ENCODE measurements around the gene TEX48. TPM values are rescaled to one million over a fixed set of nuclear protein-coding genes. Genes with fewer than 3 reads are reported as not detected.

TEX48 gene
- total and polyA plus RNA-seq, 10 of the 15 experiments (the other 5 are each of a cell fraction or from before 2014, with no cell fraction given), result not detected

- TF ChIP-seq JUND (IDR thresholded peaks at IDR 0.05; ENCODE audit: low read depth, low read length) (no peak), EP300 (IDR thresholded peaks at IDR 0.05; ENCODE audit: borderline replicate concordance in 1 of 2, control insufficient read depth in 1 of 2, low read depth in 2 of 2, low read length in 2 of 2) (no peak)
- TF ChIP-seq, protein P1, sequence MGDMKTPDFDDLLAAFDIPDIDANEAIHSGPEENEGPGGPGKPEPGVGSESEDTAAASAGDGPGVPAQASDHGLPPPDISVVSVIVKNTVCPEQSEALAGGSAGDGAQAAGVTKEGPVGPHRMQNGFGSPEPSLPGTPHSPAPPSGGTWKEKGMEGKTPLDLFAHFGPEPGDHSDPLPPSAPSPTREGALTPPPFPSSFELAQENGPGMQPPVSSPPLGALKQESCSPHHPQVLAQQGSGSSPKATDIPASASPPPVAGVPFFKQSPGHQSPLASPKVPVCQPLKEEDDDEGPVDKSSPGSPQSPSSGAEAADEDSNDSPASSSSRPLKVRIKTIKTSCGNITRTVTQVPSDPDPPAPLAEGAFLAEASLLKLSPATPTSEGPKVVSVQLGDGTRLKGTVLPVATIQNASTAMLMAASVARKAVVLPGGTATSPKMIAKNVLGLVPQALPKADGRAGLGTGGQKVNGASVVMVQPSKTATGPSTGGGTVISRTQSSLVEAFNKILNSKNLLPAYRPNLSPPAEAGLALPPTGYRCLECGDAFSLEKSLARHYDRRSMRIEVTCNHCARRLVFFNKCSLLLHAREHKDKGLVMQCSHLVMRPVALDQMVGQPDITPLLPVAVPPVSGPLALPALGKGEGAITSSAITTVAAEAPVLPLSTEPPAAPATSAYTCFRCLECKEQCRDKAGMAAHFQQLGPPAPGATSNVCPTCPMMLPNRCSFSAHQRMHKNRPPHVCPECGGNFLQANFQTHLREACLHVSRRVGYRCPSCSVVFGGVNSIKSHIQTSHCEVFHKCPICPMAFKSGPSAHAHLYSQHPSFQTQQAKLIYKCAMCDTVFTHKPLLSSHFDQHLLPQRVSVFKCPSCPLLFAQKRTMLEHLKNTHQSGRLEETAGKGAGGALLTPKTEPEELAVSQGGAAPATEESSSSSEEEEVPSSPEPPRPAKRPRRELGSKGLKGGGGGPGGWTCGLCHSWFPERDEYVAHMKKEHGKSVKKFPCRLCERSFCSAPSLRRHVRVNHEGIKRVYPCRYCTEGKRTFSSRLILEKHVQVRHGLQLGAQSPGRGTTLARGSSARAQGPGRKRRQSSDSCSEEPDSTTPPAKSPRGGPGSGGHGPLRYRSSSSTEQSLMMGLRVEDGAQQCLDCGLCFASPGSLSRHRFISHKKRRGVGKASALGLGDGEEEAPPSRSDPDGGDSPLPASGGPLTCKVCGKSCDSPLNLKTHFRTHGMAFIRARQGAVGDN (IDR thresholded peaks at IDR 0.05), result no peak
Observed at GRCh38 chr9:114674798-114675540, 7.0 kb downstream of the TEX48 start (continued).

DNA sequence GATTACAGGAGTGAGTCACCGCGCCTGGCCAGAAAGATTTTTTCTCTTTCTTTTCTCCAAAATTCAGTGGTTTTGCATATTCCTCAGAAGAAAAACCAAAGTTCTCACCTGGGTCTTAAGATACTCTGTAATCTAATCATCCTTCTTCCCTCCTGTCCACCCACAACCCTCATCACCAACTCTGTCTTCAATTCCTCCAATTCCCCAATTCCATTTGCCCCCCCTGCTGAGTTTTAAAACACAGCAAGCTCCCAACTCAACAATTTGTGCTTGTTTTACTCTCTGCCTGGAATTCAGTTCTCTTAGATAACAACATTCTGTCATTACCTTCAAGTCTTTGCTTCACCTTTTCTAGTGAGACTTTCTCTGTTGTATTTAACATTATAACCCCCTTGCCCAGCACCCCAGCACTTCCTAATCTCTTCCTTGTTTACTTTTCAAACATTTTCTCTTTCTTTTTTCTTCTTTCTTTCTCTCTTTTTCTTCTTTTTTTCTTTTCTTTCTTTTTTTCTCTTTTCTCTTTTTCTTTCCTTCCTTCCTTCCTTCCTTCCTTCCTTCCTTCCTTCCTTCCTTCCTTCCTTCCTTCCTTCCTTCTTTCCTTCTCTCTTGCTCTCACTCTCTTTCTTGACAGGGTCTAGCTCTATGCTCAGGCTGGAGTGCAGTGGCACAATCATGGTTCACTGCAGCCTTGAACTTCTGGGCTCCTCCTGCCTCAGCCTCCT lies 7.8 kb downstream of the TEX48 start:
- CTCF ChIA-PET, result interaction anchor here (0.6 to 11.6 kb wide), 4 partner anchors 8 to 239 kb away, joined by 3 to 135 read pairs (median 4); no protein-coding TSS in a partner anchor

More for the DNA sequence above, 7.8 kb downstream of the TEX48 start:
- WGBS (ENCODE audit: insufficient coverage, insufficient replicate concordance, low lambda C conversion rate, missing lambda C conversion rate), result 100% methylated on average over 2 of the region's 2 CpGs
- Histone ChIP-seq H3K4me1 (ENCODE audit: control insufficient read depth, insufficient read depth, low read length) (no peaks in the 10 kb centered on the region), H4K20me1 (ENCODE audit: control insufficient read depth, insufficient read depth) (no peaks in the 10 kb centered on the region), H2AFZ (ENCODE audit: control insufficient read depth, low read depth, low read length) (no peak overlapping the region), H3K27me3 (replicated peaks in 1 of 2; ENCODE audit: control insufficient read depth in 2 of 2, insufficient read depth in 2 of 2, low read length in 1 of 2) (peaks cover 0 to 5% of the 10 kb centered on the region in 2 experiments; a peak in 2 of 4 replicates), H3K4me3 (no peak overlapping the region), H3K36me3 (ENCODE audit: control insufficient read depth in 2 of 2, insufficient read depth in 2 of 2, low read length in 1 of 2) (no peaks in the 10 kb centered on the region), H3K4me2 (ENCODE audit: control insufficient read depth, insufficient read depth) (no peak overlapping the region), H3K79me2 (ENCODE audit: control insufficient read depth, insufficient read depth, low read length) (no peaks in the 10 kb centered on the region), H3K27ac (ENCODE audit: control insufficient read depth, insufficient read depth) (no peak overlapping the region), H3K9me3 (replicated peaks; ENCODE audit: control insufficient read depth, insufficient read depth, low read length) (no peaks in the 10 kb centered on the region), H3K9ac (ENCODE audit: control insufficient read depth, insufficient read depth, low read length) (no peak overlapping the region)
- no TSS peak for BruUV-seq (replicated peaks)
- SMC1A ChIA-PET (ENCODE audit: uncharacterized antibody, unreplicated experiment), result interaction anchor here (0.6 kb wide), 2 partner anchors 33 to 105 kb away, joined by 3 read pairs; no protein-coding TSS in a partner anchor
- TF ChIP-seq SMAD1 (IDR thresholded peaks at IDR 0.05; ENCODE audit: low read depth, partially characterized antibody), result no peak
- TF ChIP-seq GABPA (IDR thresholded peaks at IDR 0.05; ENCODE audit: low read depth), result no peak
- TF ChIP-seq, protein P2, sequence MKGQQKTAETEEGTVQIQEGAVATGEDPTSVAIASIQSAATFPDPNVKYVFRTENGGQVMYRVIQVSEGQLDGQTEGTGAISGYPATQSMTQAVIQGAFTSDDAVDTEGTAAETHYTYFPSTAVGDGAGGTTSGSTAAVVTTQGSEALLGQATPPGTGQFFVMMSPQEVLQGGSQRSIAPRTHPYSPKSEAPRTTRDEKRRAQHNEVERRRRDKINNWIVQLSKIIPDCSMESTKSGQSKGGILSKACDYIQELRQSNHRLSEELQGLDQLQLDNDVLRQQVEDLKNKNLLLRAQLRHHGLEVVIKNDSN (IDR thresholded peaks at IDR 0.05; ENCODE audit: borderline replicate concordance, extremely low read length, insufficient read depth, low read depth, low read length), result no peak
- TF ChIP-seq MYC (IDR thresholded peaks at IDR 0.05; ENCODE audit: insufficient read depth, insufficient read length, insufficient replicate concordance, low read length, severe bottlenecking), result no peak
- TF ChIP-seq DPF2 (IDR thresholded peaks at IDR 0.05), result no peak
- TF ChIP-seq ETV6 (conservative IDR thresholded peaks at IDR 0.05 in 1 of 2, IDR thresholded peaks at IDR 0.05 in 1 of 2; ENCODE audit: borderline replicate concordance in 1 of 2, low read depth in 1 of 2), result no peak
- TF ChIP-seq NFIC (IDR thresholded peaks at IDR 0.05; ENCODE audit: low read depth, low read length), result no peak
- TF ChIP-seq MYB (IDR thresholded peaks at IDR 0.05; ENCODE audit: borderline replicate concordance, low read depth, low read length), result no peak
- TF ChIP-seq LARP7 (IDR thresholded peaks at IDR 0.05), result no peak
- TF ChIP-seq ZNF207 (IDR thresholded peaks at IDR 0.05; ENCODE audit: borderline replicate concordance), result no peak
- no peak for TF ChIP-seq CREB1 (IDR thresholded peaks at IDR 0.05; ENCODE audit: low read depth)
- no peak for TF ChIP-seq ZNF217 (IDR thresholded peaks at IDR 0.05)
- DNase-seq (ENCODE audit: low read depth, low spot score) (no peak), FAIRE-seq (no peak), ATAC-seq (no peak)
- in situ Hi-C loops (cut with MboI) (loop anchor here (10.0 kb wide), 1 partner anchor 851 kb away; no protein-coding TSS in a partner anchor), intact Hi-C loops (cut with micrococcal nuclease; ENCODE audit: unreplicated experiment) (no loop called here)
- RAD21 ChIA-PET (ENCODE audit: unreplicated experiment), result interaction anchor here (0.7 kb wide), 1 partner anchor 301 kb away, joined by 4 read pairs; no protein-coding TSS in a partner anchor
- POLR2A ChIA-PET, result interaction anchor here (0.6 kb wide), 1 partner anchor 77 kb away, joined by 4 read pairs; no protein-coding TSS in a partner anchor
